ENCODE results near the gene NLRP6. TPM values are rescaled to one million over a fixed set of nuclear protein-coding genes. Genes with fewer than 3 reads are reported as not detected.
"Not testable (repeated sequence)": the region's sequence is repeated elsewhere in the genome, so short reads cannot be mapped to it uniquely, and the experiment has no call there.

NLRP6 gene
- total RNA-seq, 1 donor from 2014 or later: not detected

- no peaks in the 10 kb centered on the region for H3K36me3 ChIP-seq
- H3K4me1 ChIP-seq: peaks cover 52% of the 10 kb centered on the region
- peak overlapping the region; percentile 46 for H3K4me3 ChIP-seq
- H3K9me3 ChIP-seq (replicated peaks): no peaks in the 10 kb centered on the region
- peaks cover 10% of the 10 kb centered on the region for H3K27me3 ChIP-seq (ENCODE audit: low read depth)
- TF ChIP-seq CTCF (IDR thresholded peaks at IDR 0.05; ENCODE audit: borderline replicate concordance): no peak
- intact Hi-C loops (cut with micrococcal nuclease): no loop called here
- no peak for DNase-seq
- H3K27ac ChIP-seq (replicated peaks): peak overlapping the region; percentile 97
These were observed 45.9 kb downstream of the NLRP6 start for GRCh38 chr11:324156-324555.

GRCh38 chr11:324593-325517, 46.6 kb downstream of the NLRP6 start:
- DNase-seq; H3K27me3 ChIP-seq (ENCODE audit: low read depth); H3K9me3 ChIP-seq (replicated peaks); H3K36me3 ChIP-seq; intact Hi-C loops (cut with micrococcal nuclease): not testable (repeated sequence)
- Histone ChIP-seq H3K27ac (replicated peaks) (peak overlapping the region; percentile 97), H3K4me3 (peak overlapping the region; percentile 46), H3K4me1 (peaks cover 52% of the 10 kb centered on the region)

GRCh38 chr11:325796-326591, 47.8 kb downstream of the NLRP6 start:
- no peak for TF ChIP-seq CTCF (IDR thresholded peaks at IDR 0.05; ENCODE audit: borderline replicate concordance)
- intact Hi-C loops (cut with micrococcal nuclease): no loop called here
- peak overlapping the region; percentile 97 for H3K27ac ChIP-seq (replicated peaks)
- DNase-seq: no peak
- H3K36me3 ChIP-seq: no peaks in the 10 kb centered on the region
- peaks cover 48% of the 10 kb centered on the region for H3K4me1 ChIP-seq
- H3K27me3 ChIP-seq (ENCODE audit: low read depth): peaks cover 7% of the 10 kb centered on the region
- H3K9me3 ChIP-seq (replicated peaks): no peaks in the 10 kb centered on the region
- peak overlapping the region; percentile 46 for H3K4me3 ChIP-seq

GRCh38 chr11:326592-326841, 48.3 kb downstream of the NLRP6 start:
- Histone ChIP-seq H3K4me1 (peaks cover 48% of the 10 kb centered on the region), H3K4me3 (peak overlapping the region; percentile 46), H3K36me3 (no peaks in the 10 kb centered on the region), H3K9me3 (replicated peaks) (no peaks in the 10 kb centered on the region), H3K27ac (replicated peaks) (peak overlapping the region; percentile 97), H3K27me3 (ENCODE audit: low read depth) (peaks cover 7% of the 10 kb centered on the region)
- intact Hi-C loops (cut with micrococcal nuclease): no loop called here
- no peak for TF ChIP-seq CTCF (IDR thresholded peaks at IDR 0.05; ENCODE audit: borderline replicate concordance)
- DNase-seq: no peak

GRCh38 chr11:326842-327580, 48.8 kb downstream of the NLRP6 start:
- Histone ChIP-seq H3K27me3 (ENCODE audit: low read depth) (peaks cover 7% of the 10 kb centered on the region), H3K4me3 (peak overlapping the region; percentile 46), H3K4me1 (peaks cover 48% of the 10 kb centered on the region), H3K36me3 (no peaks in the 10 kb centered on the region), H3K9me3 (replicated peaks) (no peaks in the 10 kb centered on the region), H3K27ac (replicated peaks) (peak overlapping the region; percentile 97)
- DNase-seq: peak; percentile 89
- intact Hi-C loops (cut with micrococcal nuclease): no loop called here
- TF ChIP-seq CTCF (IDR thresholded peaks at IDR 0.05; ENCODE audit: borderline replicate concordance): no peak

All from left ventricle myocardium inferior (tissue), 1 donor.